Esophagus squamous epithelium (tissue), 5 donors: ENCODE results near the gene ALDH16A1. TPM values are rescaled to one million over a fixed set of nuclear protein-coding genes. Genes with fewer than 3 reads are reported as not detected.
A peak's percentile ranks its signal among the peaks of the same experiment; 100 is the strongest.

Source experiments
- DNase-seq: peaks from one replicate; lab custom pipeline; 2025; lab: John Stamatoyannopoulos, UW
- H3K27ac ChIP-seq, 4 donors: fragments of 200-600 bp; sonication (generic); one replicate each; pipeline ENCODE4 v1.5.1; 2016 to 2019; ENCODE audit warnings: mild to moderate bottlenecking in 1 of 4
- H3K27me3 ChIP-seq, 4 donors: fragments of 200-600 bp; sonication (generic); 1 replicate in 3 of 4; 2 replicates in 1 of 4; pipeline versions ENCODE4 v1.5.1 to v1.6.0; 2017 to 2021; ENCODE audit warnings: antibody characterized with exemption in 1 of 4
- H3K36me3 ChIP-seq, 3 donors: fragments of 200-600 bp; sonication (generic); one replicate each; pipeline ENCODE4 v1.5.1; 2016 to 2019
- H3K4me1 ChIP-seq, 3 donors: fragments of 200-600 bp; sonication (generic); one replicate each; pipeline ENCODE4 v1.5.1; 2017 to 2019
- H3K4me3 ChIP-seq, 4 donors: fragments of 200-600 bp; sonication (generic); 1 replicate in 3 of 4; 2 replicates in 1 of 4; pipeline ENCODE4 v1.5.1; 2016 to 2019; ENCODE audit warnings: mild to moderate bottlenecking in 2 of 4, moderate library complexity in 1 of 4
- H3K9me3 ChIP-seq, 3 donors: fragments of 200-600 bp; sonication (generic); one replicate each; pipeline ENCODE4 v1.5.1; 2016 to 2019
- POLR2A ChIP-seq, 4 donors: fragments of 450-650 bp; IDR thresholded peaks; one replicate each; pipeline ENCODE4 v1.6.1; 2017; ENCODE audit warnings: antibody characterized with exemption in 4 of 4, mild to moderate bottlenecking in 4 of 4, moderate library complexity in 3 of 4
- WGBS, 2 donors: methylation state at CpG; one replicate each; pipeline ENCODE4 v1.1.5; 2018; 5-methylcytosine and 5-hydroxymethylcytosine counted together
- intact Hi-C: fragments of 100-400 bp; cut with DNase I; formaldehyde crosslinking; loops from one replicate; pipeline ENCODE4 v1.15.0; 2022
- total RNA-seq, 4 donors: library from RNA; depleted of rRNA; stranded (reverse); fragments of >200 nt; gene quantifications; one replicate each; pipeline ENCODE4 v1.1.0, GENCODE V29; 2016
- TF ChIP-seq, protein P1 (sequence below), 6 experiments: fragments of 450-650 bp in 4 of 6; fragments of 200-600 bp in 2 of 6; sonication (generic) in 2 of 6; IDR thresholded peaks; one replicate each; pipeline ENCODE4 v1.5.1; 2016 to 2019; ENCODE audit warnings: antibody characterized with exemption in 6 of 6, mild to moderate bottlenecking in 4 of 6, moderate library complexity in 4 of 6
- donor health status: DM: yes; HTN: yes; CAD: no.

The ALDH16A1 gene
- total RNA-seq, 4 donors from 2014 or later: 35.9 to 56.5 (median 39.0) TPM

DNA sequence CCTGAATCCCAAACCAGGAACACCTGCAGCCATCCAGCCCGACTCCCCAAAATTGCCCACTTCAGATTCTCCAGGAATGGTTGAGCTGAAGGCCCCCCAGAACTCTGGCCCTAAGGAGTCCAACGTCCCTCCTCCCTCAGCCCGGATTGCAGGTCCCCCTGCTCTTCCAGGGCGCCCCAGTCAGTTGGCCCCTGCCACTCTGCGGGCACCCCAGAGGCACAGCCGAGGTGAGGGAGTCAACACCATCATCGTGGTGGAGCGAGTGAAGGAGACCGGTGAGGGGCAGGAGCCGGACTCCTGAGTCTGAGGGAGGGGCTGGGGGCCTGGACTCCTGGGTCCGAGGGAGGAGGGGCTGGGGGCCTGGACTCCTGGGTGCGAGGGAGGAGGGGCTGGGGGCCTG lies 25.7 kb upstream of the ALDH16A1 start:
- no CpG with 5 or more reads among the region's 12 CpGs for WGBS, 2 donors
- no peak for DNase-seq
- no peaks in the 10 kb centered on the region for H3K9me3 ChIP-seq
- intact Hi-C loops: no loop called here
- H3K27me3 ChIP-seq: peaks cover 25 to 100% (median 63%) of the 10 kb centered on the region in 4 donors
- TF ChIP-seq, protein P1, sequence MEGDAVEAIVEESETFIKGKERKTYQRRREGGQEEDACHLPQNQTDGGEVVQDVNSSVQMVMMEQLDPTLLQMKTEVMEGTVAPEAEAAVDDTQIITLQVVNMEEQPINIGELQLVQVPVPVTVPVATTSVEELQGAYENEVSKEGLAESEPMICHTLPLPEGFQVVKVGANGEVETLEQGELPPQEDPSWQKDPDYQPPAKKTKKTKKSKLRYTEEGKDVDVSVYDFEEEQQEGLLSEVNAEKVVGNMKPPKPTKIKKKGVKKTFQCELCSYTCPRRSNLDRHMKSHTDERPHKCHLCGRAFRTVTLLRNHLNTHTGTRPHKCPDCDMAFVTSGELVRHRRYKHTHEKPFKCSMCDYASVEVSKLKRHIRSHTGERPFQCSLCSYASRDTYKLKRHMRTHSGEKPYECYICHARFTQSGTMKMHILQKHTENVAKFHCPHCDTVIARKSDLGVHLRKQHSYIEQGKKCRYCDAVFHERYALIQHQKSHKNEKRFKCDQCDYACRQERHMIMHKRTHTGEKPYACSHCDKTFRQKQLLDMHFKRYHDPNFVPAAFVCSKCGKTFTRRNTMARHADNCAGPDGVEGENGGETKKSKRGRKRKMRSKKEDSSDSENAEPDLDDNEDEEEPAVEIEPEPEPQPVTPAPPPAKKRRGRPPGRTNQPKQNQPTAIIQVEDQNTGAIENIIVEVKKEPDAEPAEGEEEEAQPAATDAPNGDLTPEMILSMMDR (IDR thresholded peaks at IDR 0.05): no peak
- no peak for TF ChIP-seq POLR2A (IDR thresholded peaks at IDR 0.05)
- H3K27ac ChIP-seq: no peak overlapping the region
- peaks cover 22 to 33% (median 24%) of the 10 kb centered on the region in 3 donors for H3K4me1 ChIP-seq
- no peaks in the 10 kb centered on the region for H3K36me3 ChIP-seq
- H3K4me3 ChIP-seq: no peak overlapping the region

DNA sequence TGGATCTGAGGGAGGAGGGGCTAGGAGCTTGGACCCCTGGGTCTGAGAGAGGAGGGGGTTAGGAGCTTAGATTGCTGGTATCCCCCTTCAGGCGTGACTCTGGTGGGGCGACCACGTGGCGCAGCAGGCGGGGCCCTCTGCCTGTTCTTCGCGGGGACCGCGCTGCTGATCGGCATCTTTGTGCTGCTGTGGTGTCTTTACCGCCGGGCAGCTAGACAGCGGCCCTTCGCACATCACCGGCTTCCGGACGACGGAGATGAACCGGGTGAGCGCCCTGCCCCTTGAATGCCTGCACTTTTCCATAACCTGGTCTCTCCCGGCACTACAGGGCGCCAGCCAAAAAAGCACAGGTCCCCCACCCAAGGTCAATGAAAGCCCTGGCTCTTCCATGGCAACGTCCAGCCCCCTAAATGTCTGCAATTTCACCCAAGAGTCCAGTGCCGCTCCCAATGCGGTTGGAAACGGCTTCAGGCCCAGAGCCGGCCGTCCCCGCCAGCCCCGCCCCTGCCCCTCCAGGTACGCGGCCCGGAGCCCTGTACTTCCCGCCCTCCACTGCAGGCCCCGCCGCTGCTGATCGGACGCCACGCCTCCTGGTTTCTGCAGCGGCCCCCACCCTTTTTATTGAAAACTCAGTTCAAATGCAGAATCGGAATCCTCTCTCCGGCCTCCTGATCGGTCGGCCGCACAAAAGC lies 25.0 kb upstream of the ALDH16A1 start:
- 9% methylated on average over 16 of the region's 45 CpGs; no CpG with 5 or more reads in 1 of the 2 donors for WGBS, 2 donors
- Histone ChIP-seq H3K27ac (no peak overlapping the region), H3K27me3 (peaks cover 30 to 100% (median 61%) of the 10 kb centered on the region in 4 donors), H3K4me1 (peaks cover 15 to 32% (median 18%) of the 10 kb centered on the region in 3 donors), H3K36me3 (no peaks in the 10 kb centered on the region), H3K9me3 (no peaks in the 10 kb centered on the region), H3K4me3 (peak overlapping the region in 3 of 4 donors; percentile 21 to 49 (median 26))
- intact Hi-C loops: no loop called here
- no peak for DNase-seq
- TF ChIP-seq, protein P1 (IDR thresholded peaks at IDR 0.05): no peak
- TF ChIP-seq POLR2A (IDR thresholded peaks at IDR 0.05): no peak

- Histone ChIP-seq H3K4me3 (peak overlapping the region in 3 of 4 donors; percentile 21 to 49 (median 26)), H3K27me3 (peaks cover 23 to 100% (median 58%) of the 10 kb centered on the region in 4 donors), H3K27ac (no peak overlapping the region), H3K36me3 (no peaks in the 10 kb centered on the region), H3K9me3 (no peaks in the 10 kb centered on the region), H3K4me1 (peaks cover 11 to 24% (median 11%) of the 10 kb centered on the region in 3 donors)
- 10 to 17% methylated on average over 2 to 20 of the region's 29 CpGs for WGBS, 2 donors
- TF ChIP-seq, protein P1 (IDR thresholded peaks at IDR 0.05): no peak
- TF ChIP-seq POLR2A (IDR thresholded peaks at IDR 0.05): no peak
- intact Hi-C loops: no loop called here
- no peak for DNase-seq
Measured at GRCh38 chr19:49428547-49429451, 24.2 kb upstream of the ALDH16A1 start.

DNA sequence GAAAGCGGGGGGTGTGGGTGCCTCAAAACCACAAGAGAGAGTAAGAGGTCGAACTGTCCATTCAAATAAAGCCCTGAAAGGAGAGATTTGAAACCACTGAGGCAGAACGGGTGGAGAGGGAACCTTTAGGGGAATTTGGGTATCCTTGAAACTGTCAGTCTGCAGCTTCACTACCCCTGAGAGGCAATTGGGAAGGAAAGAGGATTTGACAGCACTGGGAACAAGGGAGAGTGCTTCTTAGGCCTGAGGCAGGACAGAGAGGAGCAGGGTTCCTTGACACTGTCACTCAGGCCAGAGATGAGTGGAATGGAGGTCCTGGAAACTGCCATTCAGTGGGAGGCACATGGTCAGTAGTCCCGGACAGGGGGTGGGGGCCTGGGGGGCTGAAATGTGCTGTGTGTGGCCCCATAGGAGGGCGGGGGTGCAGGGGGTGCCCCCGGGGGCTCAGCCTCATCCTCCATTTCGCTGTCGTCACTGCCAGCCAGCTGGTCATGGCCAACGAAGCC lies 22.8 kb upstream of the ALDH16A1 start:
- H3K9me3 ChIP-seq: no peaks in the 10 kb centered on the region
- H3K36me3 ChIP-seq: no peaks in the 10 kb centered on the region
- H3K27me3 ChIP-seq: peaks cover 22 to 100% (median 55%) of the 10 kb centered on the region in 4 donors
- no peak overlapping the region for H3K27ac ChIP-seq
- H3K4me1 ChIP-seq: peaks cover 11 to 23% (median 11%) of the 10 kb centered on the region in 3 donors
- intact Hi-C loops: no loop called here
- WGBS, 2 donors: 66 to 70% methylated on average over 7 of the region's 9 CpGs
- no peak overlapping the region for H3K4me3 ChIP-seq
- DNase-seq: no peak
- TF ChIP-seq, protein P1 (IDR thresholded peaks at IDR 0.05): no peak
- TF ChIP-seq POLR2A (IDR thresholded peaks at IDR 0.05): no peak
